Measurements from ENCODE around the gene DSCAM.

DNA sequence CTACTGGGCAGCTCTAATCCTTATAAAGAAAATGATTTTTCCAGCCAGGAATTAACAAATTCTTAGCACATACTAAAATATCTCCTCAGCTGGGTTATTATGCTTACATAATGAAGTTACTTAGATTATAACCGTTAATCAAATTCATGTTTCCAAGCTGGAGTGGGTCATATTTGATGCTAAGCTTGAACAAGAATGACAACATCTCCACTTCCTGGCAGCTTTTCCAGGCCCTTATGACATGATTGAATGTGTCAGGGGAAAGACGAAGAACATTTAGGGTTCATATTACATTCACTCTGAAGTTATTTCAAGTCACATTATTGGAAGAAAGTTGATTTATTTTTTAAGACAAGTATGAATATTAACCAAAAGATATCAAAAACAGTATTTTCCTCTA, 646.0 kb downstream of the DSCAM start:
- TF ChIP-seq, protein P1, sequence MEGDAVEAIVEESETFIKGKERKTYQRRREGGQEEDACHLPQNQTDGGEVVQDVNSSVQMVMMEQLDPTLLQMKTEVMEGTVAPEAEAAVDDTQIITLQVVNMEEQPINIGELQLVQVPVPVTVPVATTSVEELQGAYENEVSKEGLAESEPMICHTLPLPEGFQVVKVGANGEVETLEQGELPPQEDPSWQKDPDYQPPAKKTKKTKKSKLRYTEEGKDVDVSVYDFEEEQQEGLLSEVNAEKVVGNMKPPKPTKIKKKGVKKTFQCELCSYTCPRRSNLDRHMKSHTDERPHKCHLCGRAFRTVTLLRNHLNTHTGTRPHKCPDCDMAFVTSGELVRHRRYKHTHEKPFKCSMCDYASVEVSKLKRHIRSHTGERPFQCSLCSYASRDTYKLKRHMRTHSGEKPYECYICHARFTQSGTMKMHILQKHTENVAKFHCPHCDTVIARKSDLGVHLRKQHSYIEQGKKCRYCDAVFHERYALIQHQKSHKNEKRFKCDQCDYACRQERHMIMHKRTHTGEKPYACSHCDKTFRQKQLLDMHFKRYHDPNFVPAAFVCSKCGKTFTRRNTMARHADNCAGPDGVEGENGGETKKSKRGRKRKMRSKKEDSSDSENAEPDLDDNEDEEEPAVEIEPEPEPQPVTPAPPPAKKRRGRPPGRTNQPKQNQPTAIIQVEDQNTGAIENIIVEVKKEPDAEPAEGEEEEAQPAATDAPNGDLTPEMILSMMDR (IDR thresholded peaks at IDR 0.05; ENCODE audit: low read length), result no peak
- TF ChIP-seq EZH2 (IDR thresholded peaks at IDR 0.05; ENCODE audit: borderline replicate concordance, low read length), result no peak

Data from OCI-LY1 (cell line).